Body of pancreas (tissue), 4 donors: ENCODE measurements around the gene NTPCR. TPM values are rescaled to one million over a fixed set of nuclear protein-coding genes. Genes with fewer than 3 reads are reported as not detected.

Experiments
- ATAC-seq: fragments of 150-250 bp; one replicate; pipeline ENCODE4 v1.9.1; 2016
- DNase-seq, 4 donors: peaks; one replicate each; pipeline ENCODE4 v3.0.0-alpha.2; 2019
- H3K27ac ChIP-seq, 4 donors: fragments of 200-600 bp; sonication (generic); 1 replicate in 3 of 4; 2 replicates in 1 of 4; pipeline versions ENCODE4 v1.5.1 to v1.6.1; 2016 to 2019; ENCODE audit warnings: mild to moderate bottlenecking in 1 of 4, mixed read lengths in 1 of 4, moderate library complexity in 1 of 4
- H3K27me3 ChIP-seq, 2 donors: fragments of 200-600 bp; sonication (generic); one replicate each; pipeline ENCODE4 v1.6.0; 2016; ENCODE audit warnings: mild to moderate bottlenecking in 1 of 2
- H3K36me3 ChIP-seq, 2 donors: fragments of 200-600 bp; sonication (generic); replicated peaks in 1 of 2; 2 replicates each; pipeline ENCODE4 v1.5.1; 2016; ENCODE audit warnings: low read depth in 2 of 2; ENCODE audit not compliant: insufficient read depth in 1 of 2
- H3K4me1 ChIP-seq: fragments of 200-600 bp; sonication (generic); one replicate; pipeline ENCODE4 v1.6.0; 2016
- H3K4me3 ChIP-seq, 2 donors: fragments of 200-600 bp; sonication (generic); 1 replicate in 1 of 2; 2 replicates in 1 of 2; pipeline ENCODE4 v1.5.1; 2016 to 2019
- H3K9me3 ChIP-seq, 3 donors: fragments of 200-600 bp; sonication (generic); 1 replicate in 2 of 3; 2 replicates in 1 of 3; pipeline ENCODE4 v1.5.1; 2016
- CTCF ChIP-seq, 7 experiments: fragments of 450-650 bp in 4 of 7; fragments of 200-600 bp in 3 of 7; sonication (generic) in 3 of 7; IDR thresholded peaks; one replicate each; pipeline ENCODE4 v1.5.1; 2016 to 2019; ENCODE audit warnings: antibody characterized with exemption in 7 of 7
- POLR2A ChIP-seq, 3 donors: fragments of 450-650 bp; IDR thresholded peaks; one replicate each; pipeline ENCODE4 v1.6.1; 2016; ENCODE audit warnings: antibody characterized with exemption in 3 of 3, mild to moderate bottlenecking in 2 of 3
- WGBS, 2 donors: methylation state at CpG; one replicate each; pipeline ENCODE4 v1.1.5; 2017; 5-methylcytosine and 5-hydroxymethylcytosine counted together
- intact Hi-C: fragments of 100-400 bp; cut with DNase I; formaldehyde crosslinking; loops from one replicate; pipeline ENCODE4 v1.15.1; 2023
- total RNA-seq, 2 donors: library from RNA; depleted of rRNA; stranded (reverse); fragments of >200 nt; gene quantifications; one replicate each; pipeline ENCODE4 v1.1.0, GENCODE V29; 2016

The NTPCR gene
- total RNA-seq, 2 donors from 2014 or later, result 8.2 to 14.3 TPM

GRCh38 chr1:232985882-232986526, 35.6 kb downstream of the NTPCR start:
- 94% methylated on average over 17 to 31 of the region's 31 CpGs for WGBS, 2 donors
- Histone ChIP-seq H3K27me3 (no peaks in the 10 kb centered on the region), H3K4me3 (no peak overlapping the region), H3K27ac (no peak overlapping the region), H3K4me1 (no peaks in the 10 kb centered on the region), H3K9me3 (no peaks in the 10 kb centered on the region), H3K36me3 (no peaks in the 10 kb centered on the region)
- intact Hi-C loops, result no loop called here
- no peak for ATAC-seq
- no peak for DNase-seq
- TF ChIP-seq POLR2A (IDR thresholded peaks at IDR 0.05), result no peak
- TF ChIP-seq CTCF (IDR thresholded peaks at IDR 0.05), result no peak

GRCh38 chr1:232986527-232986922, 36.1 kb downstream of the NTPCR start:
- Histone ChIP-seq H3K4me1 (no peaks in the 10 kb centered on the region), H3K27me3 (no peaks in the 10 kb centered on the region), H3K4me3 (no peak overlapping the region), H3K36me3 (no peaks in the 10 kb centered on the region), H3K27ac (no peak overlapping the region), H3K9me3 (no peaks in the 10 kb centered on the region)
- TF ChIP-seq POLR2A (IDR thresholded peaks at IDR 0.05) (no peak), CTCF (IDR thresholded peaks at IDR 0.05) (no peak)
- ATAC-seq (no peak), DNase-seq (no peak)
- intact Hi-C loops, result no loop called here
- WGBS, 2 donors, result 75 to 93% methylated on average over 4 to 5 of the region's 5 CpGs

GRCh38 chr1:232987046-232987773, 36.8 kb downstream of the NTPCR start:
- Histone ChIP-seq H3K27me3 (no peaks in the 10 kb centered on the region), H3K4me3 (no peak overlapping the region), H3K36me3 (no peaks in the 10 kb centered on the region), H3K27ac (no peak overlapping the region), H3K9me3 (no peaks in the 10 kb centered on the region), H3K4me1 (no peaks in the 10 kb centered on the region)
- no peak for DNase-seq
- intact Hi-C loops, result no loop called here
- TF ChIP-seq CTCF (IDR thresholded peaks at IDR 0.05), result no peak
- no peak for TF ChIP-seq POLR2A (IDR thresholded peaks at IDR 0.05)
- WGBS, 2 donors, result 85 to 93% methylated on average over 11 of the region's 11 CpGs
- ATAC-seq, result no peak

GRCh38 chr1:232987774-232988140, 37.3 kb downstream of the NTPCR start:
- intact Hi-C loops, result no loop called here

More at GRCh38 chr1:232987774-232988140, 37.3 kb downstream of the NTPCR start:
- no peak for TF ChIP-seq CTCF (IDR thresholded peaks at IDR 0.05)
- TF ChIP-seq POLR2A (IDR thresholded peaks at IDR 0.05), result no peak
- DNase-seq, result no peak
- H3K9me3 ChIP-seq, result no peaks in the 10 kb centered on the region
- no peaks in the 10 kb centered on the region for H3K27me3 ChIP-seq
- H3K4me1 ChIP-seq, result no peaks in the 10 kb centered on the region
- ATAC-seq, result no peak
- no peaks in the 10 kb centered on the region for H3K36me3 ChIP-seq
- H3K27ac ChIP-seq, result no peak overlapping the region
- 85 to 92% methylated on average over 10 to 13 of the region's 13 CpGs for WGBS, 2 donors
- no peak overlapping the region for H3K4me3 ChIP-seq
